Endothelial cell (in vitro differentiated cells): ENCODE data around the gene ERRFI1. TPM values are rescaled to one million over a fixed set of nuclear protein-coding genes. Genes with fewer than 3 reads are reported as not detected.

Experiments used
- DNase-seq: peaks from one replicate; pipeline ENCODE4 v3.0.0; 2021; ENCODE audit warnings: low spot score
- H3K27ac Mint-ChIP-seq: one replicate; pipeline ENCODE4 v1.8.0; 2021; ENCODE audit warnings: mixed read lengths, inconsistent platforms; ENCODE audit not compliant: unreplicated experiment
- H3K27me3 Mint-ChIP-seq: one replicate; pipeline ENCODE4 v1.8.0; 2021; ENCODE audit warnings: mild to moderate bottlenecking, moderate library complexity, mixed read lengths, inconsistent platforms; ENCODE audit not compliant: unreplicated experiment
- H3K36me3 Mint-ChIP-seq: one replicate; pipeline ENCODE4 v1.8.0; 2021; ENCODE audit warnings: mild to moderate bottlenecking, low read depth, mixed read lengths, inconsistent platforms; ENCODE audit not compliant: unreplicated experiment
- H3K4me1 Mint-ChIP-seq: one replicate; pipeline ENCODE4 v1.8.0; 2021; ENCODE audit warnings: mild to moderate bottlenecking, mixed read lengths, inconsistent platforms; ENCODE audit not compliant: unreplicated experiment
- H3K4me3 Mint-ChIP-seq: one replicate; pipeline ENCODE4 v1.8.0; 2021; ENCODE audit warnings: mild to moderate bottlenecking, mixed read lengths, inconsistent platforms; ENCODE audit not compliant: unreplicated experiment
- H3K9me3 Mint-ChIP-seq: one replicate; pipeline ENCODE4 v1.8.0; 2021; ENCODE audit warnings: mixed read lengths, inconsistent platforms; ENCODE audit not compliant: unreplicated experiment
- CTCF ChIP-seq: fragments of 200-600 bp; sonication (generic); IDR thresholded peaks from one replicate; pipeline ENCODE4 v1.5.0; 2021; ENCODE audit warnings: antibody characterized with exemption; ENCODE audit not compliant: unreplicated experiment
- total RNA-seq: library from RNA; stranded (reverse); fragmentation: NEBNext Ultra II Directional; extraction: Animal tissue kit (Norgen Biotek cat#: 25700); gene quantifications from one replicate; pipeline ENCODE4 v1.2.1, GENCODE V29; 2021; ENCODE audit not compliant: unreplicated experiment

Gene ERRFI1
- total RNA-seq, 1 donor from 2014 or later: 16.5 TPM

GRCh38 chr1:7992885-7993284, 33.2 kb downstream of the ERRFI1 start:
- Mint-ChIP-seq H3K36me3 (peaks cover 11% of the 10 kb centered on the region), H3K27me3 (peaks cover 1% of the 10 kb centered on the region), H3K9me3 (no peaks in the 10 kb centered on the region), H3K4me1 (no peaks in the 10 kb centered on the region), H3K4me3 (no peak overlapping the region), H3K27ac (no peak overlapping the region)
- no peak for TF ChIP-seq CTCF
- DNase-seq: no peak

- peaks cover 1% of the 10 kb centered on the region for H3K27me3 Mint-ChIP-seq
- H3K4me3 Mint-ChIP-seq: no peak overlapping the region
- H3K4me1 Mint-ChIP-seq: no peaks in the 10 kb centered on the region
- H3K36me3 Mint-ChIP-seq: peaks cover 9% of the 10 kb centered on the region
- no peak for TF ChIP-seq CTCF
- no peak for DNase-seq
- no peak overlapping the region for H3K27ac Mint-ChIP-seq
- no peaks in the 10 kb centered on the region for H3K9me3 Mint-ChIP-seq
Observed at GRCh38 chr1:7991504-7992440, 34.3 kb downstream of the ERRFI1 start.

- no peak for TF ChIP-seq CTCF
- H3K9me3 Mint-ChIP-seq: no peaks in the 10 kb centered on the region
- DNase-seq: no peak
- no peak overlapping the region for H3K4me3 Mint-ChIP-seq
- H3K27ac Mint-ChIP-seq: no peak overlapping the region
- no peaks in the 10 kb centered on the region for H3K27me3 Mint-ChIP-seq
- peaks cover 25% of the 10 kb centered on the region for H3K36me3 Mint-ChIP-seq
- no peaks in the 10 kb centered on the region for H3K4me1 Mint-ChIP-seq
Observed at GRCh38 chr1:7989762-7990428, 36.2 kb downstream of the ERRFI1 start.

DNA sequence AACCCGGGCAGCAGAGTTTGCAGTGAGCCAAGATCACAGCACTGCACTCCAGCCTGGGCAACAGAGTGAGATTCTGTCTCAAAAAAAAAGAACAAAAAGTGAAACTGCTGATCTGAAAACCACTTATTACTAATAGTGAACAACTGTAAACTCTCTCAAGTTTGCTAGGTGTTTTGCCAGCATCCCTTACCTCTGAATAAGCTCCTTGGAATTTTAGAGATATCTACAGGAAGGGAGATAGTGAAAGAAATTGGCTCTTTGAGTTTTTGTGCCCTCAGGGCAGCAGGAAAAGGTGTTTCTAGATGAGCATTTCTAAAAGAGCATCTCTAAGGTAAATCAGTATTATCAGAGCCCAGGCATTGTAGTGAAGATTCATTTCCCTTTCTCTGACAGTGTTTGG, 37.5 kb downstream of the ERRFI1 start:
- no peak overlapping the region for H3K27ac Mint-ChIP-seq

More for the DNA sequence above, 37.5 kb downstream of the ERRFI1 start:
- TF ChIP-seq CTCF: no peak
- no peaks in the 10 kb centered on the region for H3K9me3 Mint-ChIP-seq
- H3K27me3 Mint-ChIP-seq: no peaks in the 10 kb centered on the region
- peaks cover 30% of the 10 kb centered on the region for H3K36me3 Mint-ChIP-seq
- no peaks in the 10 kb centered on the region for H3K4me1 Mint-ChIP-seq
- H3K4me3 Mint-ChIP-seq: no peak overlapping the region
- no peak for DNase-seq
